A673 (cell line): ENCODE results near the gene CYP2R1.

Source experiments
- CTCF ChIP-seq: fragments of 300-800, 200-600 bp; sonication (generic); conservative IDR thresholded peaks from 2 replicates; pipeline ENCODE4 v1.5.1; 2017; ENCODE audit warnings: low read depth, mild to moderate bottlenecking, antibody characterized with exemption, low read length, moderate library complexity, mixed read lengths
- EZH2 ChIP-seq: fragments of 200-600 bp; sonication (generic); IDR thresholded peaks from 2 replicates; pipeline ENCODE4 v1.6.1; 2017; ENCODE audit warnings: borderline replicate concordance, low read depth, mild to moderate bottlenecking, mixed read lengths, antibody characterized with exemption, low read length; ENCODE audit not compliant: poor library complexity, severe bottlenecking

DNA sequence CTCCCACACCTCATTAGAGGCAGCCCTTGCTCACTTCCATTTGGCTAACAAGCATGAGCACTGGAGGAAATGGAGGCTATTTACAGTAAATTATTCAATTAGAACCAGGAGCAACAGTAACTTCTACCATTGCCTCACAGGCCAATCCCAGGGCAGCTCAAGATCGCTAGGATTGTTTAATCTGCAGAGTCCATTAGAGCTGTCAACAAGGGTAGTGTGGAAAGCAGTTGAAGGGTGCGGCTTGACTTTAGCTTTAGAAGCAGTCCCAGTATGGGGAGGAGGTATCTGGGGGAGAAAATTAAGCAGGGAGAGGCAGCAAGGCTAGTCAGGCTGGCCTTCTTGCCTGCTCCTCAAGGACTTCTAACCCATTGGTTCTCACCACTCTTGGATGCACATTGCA lies 38.3 kb upstream of the CYP2R1 start:
- TF ChIP-seq CTCF, result no peak
- TF ChIP-seq EZH2, result no peak
